ENCODE measurements around the gene TMEM130. TPM values are rescaled to one million over a fixed set of nuclear protein-coding genes. Genes with fewer than 3 reads are reported as not detected.

Gene TMEM130
- polyA plus RNA-seq, 1 donor (not counting 4 experiments of a cell fraction or from before 2014, with no cell fraction given) = not detected

DNA sequence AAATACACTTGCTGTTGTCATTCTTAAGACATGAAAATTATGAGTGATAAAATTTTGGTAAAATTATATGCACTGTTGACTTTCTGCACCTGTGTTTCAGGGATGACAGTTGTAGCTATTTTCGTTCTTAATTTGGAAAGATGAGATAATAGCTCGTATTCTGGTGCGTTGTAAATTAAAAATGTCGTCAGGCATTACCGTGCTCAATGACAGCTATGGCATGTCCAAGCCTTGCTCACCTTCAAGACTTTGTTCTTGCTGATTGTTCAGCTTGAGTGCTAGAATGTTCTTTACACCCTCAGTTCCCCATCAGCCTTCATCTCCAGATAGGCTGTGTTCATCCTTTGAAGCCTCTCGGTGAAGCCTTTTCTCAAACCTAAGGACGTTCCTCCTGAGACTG lies 30.0 kb upstream of the TMEM130 start:
- H2AFZ ChIP-seq (ENCODE audit: control insufficient read depth, low read length) = no peak overlapping the region
- no peaks in the 10 kb centered on the region for H3K9me3 ChIP-seq (ENCODE audit: control insufficient read depth, low read depth, low read length)
- no peak overlapping the region for H3K9ac ChIP-seq (ENCODE audit: control insufficient read depth, extremely low read depth, insufficient read depth, low read length)
- H3K9me1 ChIP-seq (ENCODE audit: control insufficient read depth, extremely low read depth, insufficient read depth, low read length) = no peaks in the 10 kb centered on the region
- H3K4me3 ChIP-seq (ENCODE audit: control insufficient read depth in 2 of 3, extremely low read depth in 1 of 3, insufficient read depth in 2 of 3, low read depth in 1 of 3, low read length in 3 of 3) = no peak overlapping the region
- no peaks in the 10 kb centered on the region for H3K27me3 ChIP-seq (ENCODE audit: control insufficient read depth, extremely low read depth, insufficient read depth, low read length)
- TF ChIP-seq EZH2 (IDR thresholded peaks at IDR 0.05; ENCODE audit: low read length) = no peak
- TF ChIP-seq, protein P1, sequence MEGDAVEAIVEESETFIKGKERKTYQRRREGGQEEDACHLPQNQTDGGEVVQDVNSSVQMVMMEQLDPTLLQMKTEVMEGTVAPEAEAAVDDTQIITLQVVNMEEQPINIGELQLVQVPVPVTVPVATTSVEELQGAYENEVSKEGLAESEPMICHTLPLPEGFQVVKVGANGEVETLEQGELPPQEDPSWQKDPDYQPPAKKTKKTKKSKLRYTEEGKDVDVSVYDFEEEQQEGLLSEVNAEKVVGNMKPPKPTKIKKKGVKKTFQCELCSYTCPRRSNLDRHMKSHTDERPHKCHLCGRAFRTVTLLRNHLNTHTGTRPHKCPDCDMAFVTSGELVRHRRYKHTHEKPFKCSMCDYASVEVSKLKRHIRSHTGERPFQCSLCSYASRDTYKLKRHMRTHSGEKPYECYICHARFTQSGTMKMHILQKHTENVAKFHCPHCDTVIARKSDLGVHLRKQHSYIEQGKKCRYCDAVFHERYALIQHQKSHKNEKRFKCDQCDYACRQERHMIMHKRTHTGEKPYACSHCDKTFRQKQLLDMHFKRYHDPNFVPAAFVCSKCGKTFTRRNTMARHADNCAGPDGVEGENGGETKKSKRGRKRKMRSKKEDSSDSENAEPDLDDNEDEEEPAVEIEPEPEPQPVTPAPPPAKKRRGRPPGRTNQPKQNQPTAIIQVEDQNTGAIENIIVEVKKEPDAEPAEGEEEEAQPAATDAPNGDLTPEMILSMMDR (optimal IDR thresholded peaks at IDR 0.05 in 1 of 3, IDR thresholded peaks at IDR 0.05 in 1 of 3, conservative IDR thresholded peaks at IDR 0.05 in 1 of 3; ENCODE audit: extremely low read depth in 1 of 3, insufficient read depth in 2 of 3, low read length in 3 of 3) = no peak
- H3K27ac ChIP-seq (ENCODE audit: control insufficient read depth, insufficient read depth, low read length) = no peak overlapping the region
- DNase-seq (ENCODE audit: low read depth, low spot score) (no peak), FAIRE-seq (no peak)
- H3K79me2 ChIP-seq (ENCODE audit: control insufficient read depth, insufficient read depth, low read length) = no peaks in the 10 kb centered on the region
- no peaks in the 10 kb centered on the region for H3K4me1 ChIP-seq (ENCODE audit: control insufficient read depth, extremely low read depth, insufficient read depth, low read length)
- H3K36me3 ChIP-seq (ENCODE audit: control insufficient read depth in 2 of 2, extremely low read depth in 1 of 2, insufficient read depth in 2 of 2, low read length in 2 of 2) = peaks cover 24 to 27% of the 10 kb centered on the region in 2 experiments
- no peak overlapping the region for H3K4me2 ChIP-seq (ENCODE audit: control insufficient read depth, extremely low read depth, insufficient read depth, low read depth, low read length)
- dilution Hi-C loops (cut with MboI; ENCODE audit: extremely low pct_ligation_motif_present, low sequenced_read_pairs) = no loop called here
- no peaks in the 10 kb centered on the region for H4K20me1 ChIP-seq (ENCODE audit: control insufficient read depth, extremely low read depth, insufficient read depth, low read length)

- H3K27ac ChIP-seq (ENCODE audit: control insufficient read depth, insufficient read depth, low read length) = no peak overlapping the region
- H2AFZ ChIP-seq (ENCODE audit: control insufficient read depth, low read length) = no peak overlapping the region
- H3K9ac ChIP-seq (ENCODE audit: control insufficient read depth, extremely low read depth, insufficient read depth, low read length) = no peak overlapping the region
Observed at GRCh38 chr7:98892609-98893008, 22.8 kb upstream of the TMEM130 start.

More at GRCh38 chr7:98892609-98893008, 22.8 kb upstream of the TMEM130 start:
- Histone ChIP-seq H3K9me3 (ENCODE audit: control insufficient read depth, low read depth, low read length) (no peaks in the 10 kb centered on the region), H3K4me1 (ENCODE audit: control insufficient read depth, extremely low read depth, insufficient read depth, low read length) (no peaks in the 10 kb centered on the region), H3K27me3 (ENCODE audit: control insufficient read depth, extremely low read depth, insufficient read depth, low read length) (no peaks in the 10 kb centered on the region), H3K9me1 (ENCODE audit: control insufficient read depth, extremely low read depth, insufficient read depth, low read length) (no peaks in the 10 kb centered on the region), H3K4me3 (ENCODE audit: control insufficient read depth in 2 of 3, extremely low read depth in 1 of 3, insufficient read depth in 2 of 3, low read depth in 1 of 3, low read length in 3 of 3) (no peak overlapping the region), H4K20me1 (ENCODE audit: control insufficient read depth, extremely low read depth, insufficient read depth, low read length) (no peaks in the 10 kb centered on the region), H3K4me2 (ENCODE audit: control insufficient read depth, extremely low read depth, insufficient read depth, low read depth, low read length) (no peak overlapping the region), H3K36me3 (ENCODE audit: control insufficient read depth in 2 of 2, extremely low read depth in 1 of 2, insufficient read depth in 2 of 2, low read length in 2 of 2) (peaks cover 9 to 18% of the 10 kb centered on the region in 2 experiments), H3K79me2 (ENCODE audit: control insufficient read depth, insufficient read depth, low read length) (no peaks in the 10 kb centered on the region)
- DNase-seq (ENCODE audit: low read depth, low spot score) = no peak
- TF ChIP-seq EZH2 (IDR thresholded peaks at IDR 0.05; ENCODE audit: low read length) = no peak
- TF ChIP-seq, protein P1 (optimal IDR thresholded peaks at IDR 0.05 in 1 of 3, IDR thresholded peaks at IDR 0.05 in 1 of 3, conservative IDR thresholded peaks at IDR 0.05 in 1 of 3; ENCODE audit: extremely low read depth in 1 of 3, insufficient read depth in 2 of 3, low read length in 3 of 3) = no peak
- dilution Hi-C loops (cut with MboI; ENCODE audit: extremely low pct_ligation_motif_present, low sequenced_read_pairs) = no loop called here
- FAIRE-seq = no peak
